Measurements from ENCODE around the gene PYM1.

The PYM1 gene

DNA sequence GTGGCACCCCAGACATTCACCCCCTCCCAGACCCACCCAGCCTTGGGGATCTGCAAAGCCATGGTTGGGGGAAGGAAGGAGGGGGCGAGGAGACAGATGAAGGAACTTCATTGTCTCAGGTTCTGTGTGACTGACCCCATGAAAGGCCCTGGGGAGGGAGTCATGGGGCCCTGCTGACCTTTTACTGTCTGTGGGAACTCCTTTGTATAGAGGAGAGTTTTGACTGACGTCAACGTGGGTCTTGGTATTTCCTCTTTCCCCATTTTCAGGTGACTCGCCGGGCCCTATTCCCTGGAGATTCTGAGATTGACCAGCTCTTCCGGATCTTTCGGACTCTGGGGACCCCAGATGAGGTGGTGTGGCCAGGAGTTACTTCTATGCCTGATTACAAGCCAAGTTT lies 43.1 kb upstream of the PYM1 start:
- no peak overlapping the region for H3K4me3 ChIP-seq (ENCODE audit: control insufficient read depth, low read depth, low read length)
- TF ChIP-seq, protein P1, sequence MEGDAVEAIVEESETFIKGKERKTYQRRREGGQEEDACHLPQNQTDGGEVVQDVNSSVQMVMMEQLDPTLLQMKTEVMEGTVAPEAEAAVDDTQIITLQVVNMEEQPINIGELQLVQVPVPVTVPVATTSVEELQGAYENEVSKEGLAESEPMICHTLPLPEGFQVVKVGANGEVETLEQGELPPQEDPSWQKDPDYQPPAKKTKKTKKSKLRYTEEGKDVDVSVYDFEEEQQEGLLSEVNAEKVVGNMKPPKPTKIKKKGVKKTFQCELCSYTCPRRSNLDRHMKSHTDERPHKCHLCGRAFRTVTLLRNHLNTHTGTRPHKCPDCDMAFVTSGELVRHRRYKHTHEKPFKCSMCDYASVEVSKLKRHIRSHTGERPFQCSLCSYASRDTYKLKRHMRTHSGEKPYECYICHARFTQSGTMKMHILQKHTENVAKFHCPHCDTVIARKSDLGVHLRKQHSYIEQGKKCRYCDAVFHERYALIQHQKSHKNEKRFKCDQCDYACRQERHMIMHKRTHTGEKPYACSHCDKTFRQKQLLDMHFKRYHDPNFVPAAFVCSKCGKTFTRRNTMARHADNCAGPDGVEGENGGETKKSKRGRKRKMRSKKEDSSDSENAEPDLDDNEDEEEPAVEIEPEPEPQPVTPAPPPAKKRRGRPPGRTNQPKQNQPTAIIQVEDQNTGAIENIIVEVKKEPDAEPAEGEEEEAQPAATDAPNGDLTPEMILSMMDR (IDR thresholded peaks at IDR 0.05; ENCODE audit: control insufficient read depth, insufficient read depth, low read depth, low read length, missing control alignments), result no peak
- no peak for DNase-seq (ENCODE audit: low read depth)

DNA sequence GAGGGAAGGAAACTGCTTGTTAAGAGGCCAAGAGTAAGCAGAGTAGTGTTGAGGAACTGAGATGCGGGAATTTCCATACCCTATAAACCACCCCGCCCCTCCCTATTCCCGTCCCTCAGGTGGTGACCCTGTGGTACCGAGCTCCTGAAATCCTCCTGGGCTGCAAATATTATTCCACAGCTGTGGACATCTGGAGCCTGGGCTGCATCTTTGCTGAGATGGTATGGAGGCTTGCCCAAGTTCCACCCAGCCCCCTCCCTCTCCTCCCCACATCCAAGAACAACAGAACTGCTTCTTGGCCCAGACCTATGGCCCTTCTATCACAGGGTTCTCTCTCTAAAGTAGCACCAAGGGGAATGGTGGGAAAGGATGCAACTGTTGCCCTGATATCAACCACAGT lies 41.7 kb upstream of the PYM1 start:
- TF ChIP-seq, protein P1 (IDR thresholded peaks at IDR 0.05; ENCODE audit: control insufficient read depth, insufficient read depth, low read depth, low read length, missing control alignments), result no peak
- no peak for DNase-seq (ENCODE audit: low read depth)
- no peak overlapping the region for H3K4me3 ChIP-seq (ENCODE audit: control insufficient read depth, low read depth, low read length)

DNA sequence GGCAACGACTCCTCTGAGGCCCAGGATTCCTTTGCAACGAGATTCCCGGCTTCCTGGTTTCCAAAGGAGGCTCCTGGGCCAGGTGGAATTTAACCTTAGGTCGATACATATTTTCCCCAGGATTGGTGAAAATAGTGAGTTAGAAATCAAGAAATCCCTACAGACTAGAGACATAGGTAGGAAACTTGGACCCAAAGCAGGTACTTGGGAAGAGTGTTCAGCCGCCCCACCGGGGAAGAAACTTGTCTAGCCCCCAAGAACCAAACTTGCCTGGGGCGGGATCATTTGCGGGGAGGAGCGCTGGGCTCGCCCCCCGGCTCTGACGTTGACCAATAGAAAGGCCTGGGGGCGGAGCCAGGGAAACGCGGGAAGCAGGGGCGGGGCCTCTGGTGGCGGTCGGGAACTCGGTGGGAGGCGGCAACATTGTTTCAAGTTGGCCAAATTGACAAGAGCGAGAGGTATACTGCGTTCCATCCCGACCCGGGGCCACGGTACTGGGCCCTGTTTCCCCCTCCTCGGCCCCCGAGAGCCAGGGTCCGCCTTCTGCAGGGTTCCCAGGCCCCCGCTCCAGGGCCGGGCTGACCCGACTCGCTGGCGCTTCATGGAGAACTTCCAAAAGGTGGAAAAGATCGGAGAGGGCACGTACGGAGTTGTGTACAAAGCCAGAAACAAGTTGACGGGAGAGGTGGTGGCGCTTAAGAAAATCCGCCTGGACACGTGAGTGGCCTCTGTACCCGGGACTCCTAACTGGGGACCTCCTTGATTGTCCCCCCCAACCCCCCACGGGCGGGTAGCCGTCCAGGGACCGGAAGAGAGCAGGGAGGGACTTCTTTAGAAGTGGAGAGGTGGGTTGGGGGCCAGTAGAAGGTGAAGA lies 39.0 kb upstream of the PYM1 start, which contains the start of gene CDK2:
Gene CDK2, plus strand, starts transcription at position 423 of the 874 bp plus-strand sequence. Its CDS starts 179 bp downstream, at position 602.
- peak within 1 kb of the TSS; percentile 81 for H3K4me3 ChIP-seq (ENCODE audit: control insufficient read depth, low read depth, low read length)
- no peak for DNase-seq (ENCODE audit: low read depth)
- TF ChIP-seq, protein P1 (IDR thresholded peaks at IDR 0.05; ENCODE audit: control insufficient read depth, insufficient read depth, low read depth, low read length, missing control alignments), result no peak

DNA sequence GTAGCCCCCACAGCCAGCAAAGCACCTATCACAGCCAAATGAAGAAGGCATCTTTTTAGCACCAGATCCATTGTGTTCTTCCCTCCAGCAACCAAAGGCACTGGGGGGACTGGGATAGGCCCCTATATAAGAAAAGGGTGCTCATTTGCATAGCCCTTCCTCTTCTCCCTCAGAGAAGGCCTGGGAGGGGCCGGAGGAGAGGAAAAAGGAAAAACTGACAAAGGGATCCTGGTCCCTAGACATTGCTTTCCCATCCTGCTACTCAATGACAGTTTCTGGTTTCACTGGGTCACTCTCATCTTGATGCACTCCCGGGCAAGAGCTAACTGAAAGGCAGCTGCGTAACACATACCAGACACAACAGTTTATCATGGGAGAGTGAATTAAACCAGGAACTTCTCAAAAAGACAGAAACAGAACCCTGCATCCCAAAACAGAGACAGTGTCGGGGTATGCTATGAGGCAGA lies 38.3 kb upstream of the PYM1 start, which contains the start of gene PMEL:
Gene PMEL, minus strand, starts transcription at position 102 of the 467 bp plus-strand sequence. Its CDS starts 31 bp downstream, at position 71.
- no peak for DNase-seq (ENCODE audit: low read depth)

DNA sequence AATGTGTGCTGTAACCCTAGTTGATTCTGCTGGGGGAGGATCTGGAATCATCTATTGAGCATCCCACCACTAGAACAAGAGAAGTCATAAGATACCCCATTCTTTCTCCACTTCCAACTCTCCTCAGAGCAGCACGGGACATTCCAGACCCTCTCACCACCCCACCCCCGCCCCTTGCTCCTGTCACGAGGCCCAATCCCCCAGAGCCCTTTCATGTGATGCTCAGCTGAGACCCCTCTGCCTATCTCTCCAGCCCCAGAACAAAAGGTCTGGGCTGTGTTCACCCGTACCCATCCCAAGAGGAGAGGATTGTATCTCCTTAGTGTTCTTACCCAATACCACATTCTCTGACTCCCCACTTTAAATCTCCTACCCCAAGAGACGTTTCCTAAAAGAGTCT lies 37.5 kb upstream of the PYM1 start:
- TF ChIP-seq, protein P1 (IDR thresholded peaks at IDR 0.05; ENCODE audit: control insufficient read depth, insufficient read depth, low read depth, low read length, missing control alignments), result no peak
- no peak overlapping the region for H3K4me3 ChIP-seq (ENCODE audit: control insufficient read depth, low read depth, low read length)
- no peak for DNase-seq (ENCODE audit: low read depth)

More for the DNA sequence above, 38.3 kb upstream of the PYM1 start, which contains the start of gene PMEL:
- TF ChIP-seq, protein P1 (IDR thresholded peaks at IDR 0.05; ENCODE audit: control insufficient read depth, insufficient read depth, low read depth, low read length, missing control alignments), result no peak
- H3K4me3 ChIP-seq (ENCODE audit: control insufficient read depth, low read depth, low read length), result peak within 1 kb of the TSS; percentile 81

DNA sequence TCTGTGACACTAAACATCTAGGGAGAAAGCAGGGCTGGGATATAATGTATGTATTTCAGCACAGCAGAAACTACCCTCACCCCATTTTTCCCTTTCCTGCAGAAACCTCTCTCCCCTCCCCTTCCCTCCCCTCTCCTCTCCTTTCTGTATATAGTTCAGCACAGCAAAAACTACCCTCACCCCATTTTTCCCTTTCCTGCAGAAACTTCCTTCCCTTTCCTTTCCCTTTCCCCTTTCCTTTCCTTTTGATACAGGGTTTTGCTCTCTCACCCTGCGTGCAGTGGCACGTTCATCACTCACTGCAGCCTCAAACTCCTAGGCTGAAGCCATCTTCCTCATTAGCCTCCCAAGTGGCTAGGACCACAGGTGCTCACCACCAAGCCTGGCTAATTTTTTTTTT lies 36.1 kb upstream of the PYM1 start:
- DNase-seq (ENCODE audit: low read depth), result no peak
- H3K4me3 ChIP-seq (ENCODE audit: control insufficient read depth, low read depth, low read length), result no peak overlapping the region
- TF ChIP-seq, protein P1 (IDR thresholded peaks at IDR 0.05; ENCODE audit: control insufficient read depth, insufficient read depth, low read depth, low read length, missing control alignments), result no peak
